Measurements from ENCODE around the gene ADAMTS12. TPM values are rescaled to one million over a fixed set of nuclear protein-coding genes. Genes with fewer than 3 reads are reported as not detected.

The ADAMTS12 gene
- total and polyA plus RNA-seq, 10 of the 15 experiments (the other 5 are each of a cell fraction or from before 2014, with no cell fraction given): 0.11 to 35.8 (median 20.7) TPM

DNA sequence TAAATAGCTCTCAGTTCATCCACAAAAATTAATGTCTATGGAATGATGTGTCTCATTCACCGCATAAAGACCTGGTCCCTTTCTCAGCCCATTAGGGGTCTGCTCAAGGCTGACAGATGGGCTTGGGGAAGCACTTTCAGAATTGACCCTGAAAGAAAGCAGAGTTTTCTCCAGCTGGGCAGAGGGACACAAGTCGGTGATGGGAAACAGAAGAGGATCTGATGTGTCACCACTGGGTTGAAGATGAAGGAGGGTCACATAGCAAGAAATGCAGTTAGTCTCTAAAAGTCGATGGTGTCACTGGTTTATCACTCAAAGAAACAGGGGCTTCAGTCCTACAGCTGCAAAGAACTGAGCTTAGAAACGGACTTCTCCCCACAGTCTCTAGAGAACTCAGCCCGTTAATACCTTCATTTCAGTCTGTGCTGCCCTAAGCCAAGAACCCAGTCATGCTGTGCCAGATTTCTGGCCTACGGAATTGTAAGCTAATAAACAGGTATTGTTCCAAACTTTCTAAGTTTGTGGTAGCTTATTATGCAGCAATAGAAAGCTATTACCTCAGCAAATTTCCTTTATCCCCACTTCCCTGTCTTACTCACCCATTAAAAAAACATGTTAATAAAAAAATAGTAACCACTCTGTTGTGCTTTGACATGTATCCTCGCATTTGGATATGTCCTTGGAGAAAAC, 64.6 kb downstream of the ADAMTS12 start:
- intact Hi-C loops (cut with micrococcal nuclease; ENCODE audit: unreplicated experiment): no loop called here
- in situ Hi-C loops (cut with MboI): no loop called here
- ChIA-PET SMC1A (ENCODE audit: uncharacterized antibody, unreplicated experiment) (interaction anchor here (1.1 to 3.1 kb wide), 7 partner anchors 10 to 108 kb away, joined by 3 to 14 read pairs (median 4); partner anchors contain the start of gene RXFP3), RAD21 (ENCODE audit: unreplicated experiment) (interaction anchor here (1.1 to 1.6 kb wide), 2 partner anchors 98 to 151 kb away, joined by 3 to 4 read pairs; no protein-coding TSS in a partner anchor), CTCF (interaction anchor here (1.0 to 1.5 kb wide), 4 partner anchors 14 to 107 kb away, joined by 3 to 4 read pairs (median 4); no protein-coding TSS in a partner anchor), POLR2A (no interaction called here)
- TF ChIP-seq SIN3A (IDR thresholded peaks at IDR 0.05; ENCODE audit: low read depth, low read length) (no peak), MAX (IDR thresholded peaks at IDR 0.05; ENCODE audit: low read depth, low read length) (no peak), ELK1 (IDR thresholded peaks at IDR 0.05; ENCODE audit: low read depth, low read length) (no peak), USF2 (IDR thresholded peaks at IDR 0.05; ENCODE audit: borderline replicate concordance, low read depth, low read length) (no peak), BMI1 (IDR thresholded peaks at IDR 0.05; ENCODE audit: borderline replicate concordance) (no peak), GABPA (IDR thresholded peaks at IDR 0.05; ENCODE audit: low read depth) (no peak), MEF2A (IDR thresholded peaks at IDR 0.05; ENCODE audit: insufficient read depth, low read depth, low read length) (no peak), SREBF1 (IDR thresholded peaks at IDR 0.05; ENCODE audit: low read length) (no peak)
- H3K4me2 ChIP-seq (ENCODE audit: control insufficient read depth, insufficient read depth): no peak overlapping the region; the same call in 1 of the 2 replicates
- BruUV-seq (replicated peaks): no TSS peak
- no peak overlapping the region for H3K4me3 ChIP-seq
- peaks cover 11% of the 10 kb centered on the region for H3K4me1 ChIP-seq (ENCODE audit: control insufficient read depth, insufficient read depth, low read length)
- FAIRE-seq (no peak), ATAC-seq (no peak), DNase-seq (ENCODE audit: low read depth, low spot score) (no peak)
- H3K9me3 ChIP-seq (replicated peaks; ENCODE audit: control insufficient read depth, insufficient read depth, low read length): no peaks in the 10 kb centered on the region
- 74% methylated on average over 7 of the region's 7 CpGs for WGBS (ENCODE audit: insufficient coverage, insufficient replicate concordance, low lambda C conversion rate, missing lambda C conversion rate)
- no peaks in the 10 kb centered on the region; the same call in 1 of the 2 replicates for H3K79me2 ChIP-seq (ENCODE audit: control insufficient read depth, insufficient read depth, low read length)
- no peak overlapping the region; the same call in 1 of the 2 replicates for H3K27ac ChIP-seq (ENCODE audit: control insufficient read depth, insufficient read depth)
- no peaks in the 10 kb centered on the region for H3K36me3 ChIP-seq (ENCODE audit: control insufficient read depth in 2 of 2, insufficient read depth in 2 of 2, low read length in 1 of 2)
- no peaks in the 10 kb centered on the region for H4K20me1 ChIP-seq (ENCODE audit: control insufficient read depth, insufficient read depth)
- no peak overlapping the region for H3K9ac ChIP-seq (ENCODE audit: control insufficient read depth, insufficient read depth, low read length)
- no peak overlapping the region for H2AFZ ChIP-seq (ENCODE audit: control insufficient read depth, low read depth, low read length)
- H3K27me3 ChIP-seq (replicated peaks in 1 of 2; ENCODE audit: control insufficient read depth in 2 of 2, insufficient read depth in 2 of 2, low read length in 1 of 2): no peaks in the 10 kb centered on the region
